Left ventricle myocardium inferior (tissue), 1 donor: ENCODE measurements around the gene LEFTY1. TPM values are rescaled to one million over a fixed set of nuclear protein-coding genes. Genes with fewer than 3 reads are reported as not detected.

Source experiments
- DNase-seq: peaks from one replicate; pipeline ENCODE4 v3.0.0-alpha.2; 2020
- H3K27ac ChIP-seq: fragments of 200-600 bp; replicated peaks from 2 replicates; pipeline ENCODE4 v1.8.0; 2021
- H3K27me3 ChIP-seq: fragments of 200-600 bp; 2 replicates; pipeline ENCODE4 v1.8.0; 2021; ENCODE audit warnings: low read depth
- H3K36me3 ChIP-seq: fragments of 200-600 bp; 2 replicates; pipeline ENCODE4 v1.8.0; 2021
- H3K4me1 ChIP-seq: fragments of 200-600 bp; 2 replicates; pipeline ENCODE4 v1.8.0; 2021
- H3K4me3 ChIP-seq: fragments of 200-600 bp; 2 replicates; pipeline ENCODE4 v1.8.0; 2021; ENCODE audit warnings: mild to moderate bottlenecking, moderate library complexity
- H3K9me3 ChIP-seq: fragments of 200-600 bp; replicated peaks from 2 replicates; pipeline ENCODE4 v1.8.0; 2021
- CTCF ChIP-seq: fragments of 200-600 bp; IDR thresholded peaks from 2 replicates; pipeline ENCODE4 v1.8.0; 2021; ENCODE audit warnings: antibody characterized with exemption, mild to moderate bottlenecking, borderline replicate concordance
- intact Hi-C: fragments of 100-400 bp; cut with micrococcal nuclease; formaldehyde crosslinking; loops from one replicate; pipeline ENCODE4 v1.11.0; 2022
- total RNA-seq: library from RNA; stranded (reverse); fragmentation: NEBNext Ultra II Directional; extraction: Animal tissue kit (Norgen Biotek cat#: 25700); gene quantifications from one replicate; pipeline ENCODE4 v1.2.1, GENCODE V29; 2021
- donor health status: DM: no; HTN: yes; CAD: no; lungs with severe emphysema.

LEFTY1 gene
- total RNA-seq, 1 donor from 2014 or later: 0.55 TPM

- H3K9me3 ChIP-seq: no peaks in the 10 kb centered on the region
- no peaks in the 10 kb centered on the region for H3K27me3 ChIP-seq
- H3K4me3 ChIP-seq: no peak overlapping the region
- no peaks in the 10 kb centered on the region for H3K36me3 ChIP-seq
- intact Hi-C loops: no loop called here
- peaks cover 7% of the 10 kb centered on the region for H3K4me1 ChIP-seq
- no peak overlapping the region for H3K27ac ChIP-seq
- no peak for DNase-seq
- TF ChIP-seq CTCF: no peak
These were observed 17.5 kb upstream of the LEFTY1 start for GRCh38 chr1:225906467-225906866.

GRCh38 chr1:225903623-225904022 is 14.7 kb upstream of the LEFTY1 start:
- no peak for TF ChIP-seq CTCF
- no peak overlapping the region for H3K4me3 ChIP-seq
- no peak overlapping the region for H3K27ac ChIP-seq
- intact Hi-C loops: no loop called here
- DNase-seq: no peak
- H3K27me3 ChIP-seq: no peaks in the 10 kb centered on the region
- no peaks in the 10 kb centered on the region for H3K4me1 ChIP-seq
- H3K36me3 ChIP-seq: no peaks in the 10 kb centered on the region
- no peaks in the 10 kb centered on the region for H3K9me3 ChIP-seq

GRCh38 chr1:225899044-225899925 is 10.3 kb upstream of the LEFTY1 start:
- no peak for DNase-seq
- Histone ChIP-seq H3K9me3 (no peaks in the 10 kb centered on the region), H3K27me3 (no peaks in the 10 kb centered on the region), H3K27ac (no peak overlapping the region), H3K4me3 (no peak overlapping the region), H3K36me3 (no peaks in the 10 kb centered on the region), H3K4me1 (no peaks in the 10 kb centered on the region)
- intact Hi-C loops: no loop called here
- no peak for TF ChIP-seq CTCF

GRCh38 chr1:225897595-225898514 is 8.9 kb upstream of the LEFTY1 start:
- no peak for DNase-seq
- no peak for TF ChIP-seq CTCF
- H3K4me3 ChIP-seq: no peak overlapping the region
- no peaks in the 10 kb centered on the region for H3K9me3 ChIP-seq
- no peaks in the 10 kb centered on the region for H3K4me1 ChIP-seq
- no peaks in the 10 kb centered on the region for H3K36me3 ChIP-seq
- H3K27me3 ChIP-seq: no peaks in the 10 kb centered on the region
- no peak overlapping the region for H3K27ac ChIP-seq
- intact Hi-C loops: no loop called here

GRCh38 chr1:225896937-225897549 is 8.1 kb upstream of the LEFTY1 start:
- H3K4me1 ChIP-seq: no peaks in the 10 kb centered on the region
- no peaks in the 10 kb centered on the region for H3K27me3 ChIP-seq
- H3K4me3 ChIP-seq: no peak overlapping the region
- no peak for DNase-seq
- no peak for TF ChIP-seq CTCF
- intact Hi-C loops: no loop called here
- H3K36me3 ChIP-seq: no peaks in the 10 kb centered on the region
- no peak overlapping the region for H3K27ac ChIP-seq
- no peaks in the 10 kb centered on the region for H3K9me3 ChIP-seq
